Colonic mucosa (tissue), 4 donors: ENCODE measurements around the gene TRIM73. TPM values are rescaled to one million over a fixed set of nuclear protein-coding genes. Genes with fewer than 3 reads are reported as not detected.
"Not testable (repeated sequence)": the region's sequence is repeated elsewhere in the genome, so short reads cannot be mapped to it uniquely, and the experiment has no call there.

Source experiments
- DNase-seq: peaks from one replicate; pipeline ENCODE4 v3.0.0-alpha.2; 2020
- H3K27ac ChIP-seq: fragments of 200-600 bp; one replicate; pipeline ENCODE4 v1.8.0; 2021
- H3K27me3 ChIP-seq: fragments of 200-600 bp; one replicate; pipeline ENCODE4 v1.8.0; 2021
- H3K36me3 ChIP-seq: fragments of 200-600 bp; one replicate; pipeline ENCODE4 v1.8.0; 2021
- H3K4me1 ChIP-seq: fragments of 200-600 bp; one replicate; pipeline ENCODE4 v1.8.0; 2021; ENCODE audit warnings: mild to moderate bottlenecking
- H3K4me3 ChIP-seq: fragments of 200-600 bp; one replicate; pipeline ENCODE4 v1.8.0; 2021
- H3K9ac ChIP-seq, 2 donors: one replicate each; pipeline ENCODE4 v1.7.0; 2013; ENCODE audit warnings: control low read depth in 2 of 2, low read depth in 2 of 2, low read length in 2 of 2
- H3K9me3 ChIP-seq: fragments of 200-600 bp; one replicate; pipeline ENCODE4 v1.8.0; 2021
- CTCF ChIP-seq: fragments of 200-600 bp; IDR thresholded peaks from one replicate; pipeline ENCODE4 v1.8.0; 2022; ENCODE audit warnings: antibody characterized with exemption, mild to moderate bottlenecking
- intact Hi-C: fragments of 100-400 bp; cut with DNase I; formaldehyde crosslinking; loops from one replicate; pipeline ENCODE4 v1.14.1; 2022
- total RNA-seq, 2 donors: library from RNA; stranded (reverse); fragmentation: NEBNext Ultra II Directional in 1 of 2; extraction: Animal tissue kit (Norgen Biotek cat#: 25700) in 1 of 2; gene quantifications; one replicate each; pipeline ENCODE4 v1.2.1, GENCODE V29; 2021
- donor health status: healthy.
- donor health status: DM: no; HTN: no; CAD: no.
- donor health status: DM: no; HTN: no; CAD: no.

TRIM73 gene
- total RNA-seq, 2 donors from 2014 or later: 1.1 to 2.1 TPM

DNA sequence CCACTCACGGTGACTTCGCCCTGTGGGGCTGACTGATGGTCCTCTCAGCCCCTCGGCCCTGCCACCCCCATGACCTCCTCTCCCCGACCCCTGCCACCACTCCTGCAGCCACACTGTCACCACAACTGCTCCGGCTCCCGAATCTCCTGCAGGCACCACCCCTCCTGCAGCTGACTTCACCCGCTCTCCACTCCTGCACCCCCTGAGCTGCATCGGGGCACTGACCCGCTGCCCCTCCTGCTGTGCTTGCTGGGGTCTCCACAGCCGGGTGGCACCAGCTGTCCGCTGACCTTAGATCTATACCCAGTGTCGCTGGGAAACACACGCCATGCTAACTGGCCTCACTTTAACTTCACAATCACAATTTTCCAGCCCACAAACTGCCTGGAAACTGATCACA lies 24.7 kb downstream of the TRIM73 start:
- intact Hi-C loops, H3K27ac ChIP-seq, H3K27me3 ChIP-seq, H3K4me1 ChIP-seq, H3K9ac ChIP-seq, H3K36me3 ChIP-seq, H3K4me3 ChIP-seq, H3K9me3 ChIP-seq, DNase-seq: not testable (repeated sequence)

DNA sequence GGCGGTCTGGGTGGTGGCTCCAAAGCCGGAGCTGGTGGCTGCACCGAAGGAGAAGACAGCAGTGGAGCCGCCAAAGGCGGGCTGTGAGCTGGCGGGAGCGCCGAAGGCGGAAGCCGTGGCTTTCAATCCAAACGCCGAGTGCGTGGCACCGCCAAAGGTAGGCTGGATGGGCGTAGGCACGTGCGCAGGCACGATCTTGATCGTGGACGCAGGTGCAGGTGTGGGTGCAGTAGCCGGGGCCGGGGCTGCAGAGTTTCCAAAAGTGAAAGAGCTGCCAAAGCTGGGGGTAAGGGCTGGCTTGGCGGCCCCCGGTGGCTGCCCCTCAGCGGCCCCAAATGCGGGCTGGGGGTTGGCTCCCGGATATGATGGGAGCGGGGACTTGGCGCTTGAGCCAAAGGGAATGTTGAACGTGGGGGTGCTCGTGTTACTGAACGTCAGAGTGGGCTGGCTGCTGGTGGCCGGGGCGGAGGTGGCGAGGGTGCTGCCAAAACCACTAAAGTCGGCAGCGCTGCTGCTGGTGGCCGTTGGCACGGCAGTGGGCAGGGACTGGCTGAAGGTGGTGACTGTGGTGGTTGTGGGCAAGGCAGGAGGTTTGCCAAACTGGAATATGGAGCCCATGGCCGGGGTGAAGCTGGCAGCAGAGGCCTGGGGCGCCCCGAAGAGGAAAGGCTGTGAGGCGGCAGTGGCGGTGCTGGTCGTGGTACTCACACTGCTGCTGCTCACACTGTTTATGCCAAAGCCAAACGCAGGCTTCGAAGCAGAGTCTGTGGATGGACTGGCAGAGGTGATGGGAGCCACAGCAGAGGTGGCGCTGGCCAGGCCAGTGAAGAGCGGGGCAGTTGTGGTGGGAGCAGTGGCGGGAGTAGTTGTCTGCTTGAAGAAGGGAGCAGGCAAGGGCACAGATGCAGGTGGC lies 26.6 kb downstream of the TRIM73 start:
- not testable (repeated sequence) for DNase-seq

DNA sequence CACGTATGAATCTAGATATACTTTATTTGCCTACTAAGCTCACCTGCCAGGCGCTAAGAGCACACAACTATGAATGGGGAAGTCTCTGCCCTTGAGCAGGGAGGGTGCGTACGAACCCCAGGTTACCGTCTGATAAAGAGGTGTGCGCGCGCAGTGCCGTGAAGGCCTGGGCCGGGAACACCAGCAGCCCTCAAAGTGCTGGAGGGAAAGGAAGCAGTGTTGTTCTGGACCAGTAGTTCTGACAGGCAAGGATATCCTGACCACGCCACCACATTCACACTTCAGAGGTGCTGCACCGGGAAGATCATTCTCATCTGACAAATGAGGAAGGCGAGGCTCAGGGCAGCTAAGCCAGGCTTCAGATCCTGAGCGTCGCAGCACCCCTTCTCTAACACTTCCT lies 28.1 kb downstream of the TRIM73 start:
- H3K9ac ChIP-seq, H3K27me3 ChIP-seq, H3K4me1 ChIP-seq, H3K36me3 ChIP-seq, intact Hi-C loops, H3K4me3 ChIP-seq, H3K27ac ChIP-seq, H3K9me3 ChIP-seq, DNase-seq: not testable (repeated sequence)

More for the DNA sequence above, 26.6 kb downstream of the TRIM73 start:
- H3K27me3 ChIP-seq, intact Hi-C loops, H3K9ac ChIP-seq, H3K36me3 ChIP-seq, H3K4me3 ChIP-seq, H3K9me3 ChIP-seq, H3K4me1 ChIP-seq, H3K27ac ChIP-seq: not testable (repeated sequence)

GRCh38 chr7:75439000-75439399 lies 43.6 kb downstream of the TRIM73 start:
- H3K27me3 ChIP-seq, H3K27ac ChIP-seq, H3K9ac ChIP-seq, H3K4me3 ChIP-seq, DNase-seq, H3K9me3 ChIP-seq, H3K4me1 ChIP-seq, intact Hi-C loops: not testable (repeated sequence)
- H3K36me3 ChIP-seq: peaks cover 12% of the 10 kb centered on the region

DNA sequence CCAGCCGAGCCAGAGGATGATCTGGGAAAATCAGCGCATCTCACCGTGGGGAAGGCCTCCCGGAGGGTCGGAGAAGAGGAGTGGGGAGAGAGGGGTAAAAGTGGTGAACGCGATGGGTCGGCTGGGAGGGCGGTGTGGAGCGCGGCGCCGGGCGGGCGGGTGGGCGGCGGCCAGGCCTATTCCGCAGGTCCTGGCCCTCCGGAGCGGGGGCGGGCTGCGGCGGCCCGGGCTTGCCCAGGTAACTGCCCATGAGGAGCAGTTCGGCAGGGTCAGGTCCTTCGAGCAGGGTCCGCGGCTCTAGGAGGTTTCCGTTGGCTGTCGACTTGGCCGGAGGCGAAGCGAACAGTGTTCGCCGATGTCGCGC lies 46.7 kb downstream of the TRIM73 start:
- H3K36me3 ChIP-seq, H3K9ac ChIP-seq, H3K4me1 ChIP-seq, H3K27me3 ChIP-seq, intact Hi-C loops, DNase-seq, H3K27ac ChIP-seq, H3K9me3 ChIP-seq: not testable (repeated sequence)
- H3K4me3 ChIP-seq: peak overlapping the region; percentile 48

- intact Hi-C loops, H3K9me3 ChIP-seq, H3K4me1 ChIP-seq, H3K27me3 ChIP-seq, H3K36me3 ChIP-seq: not testable (repeated sequence)
- peak; percentile 23 for DNase-seq
- H3K27ac ChIP-seq: peak overlapping the region; percentile 32
- H3K4me3 ChIP-seq: peak overlapping the region; percentile 48
- H3K9ac ChIP-seq: peak overlapping the region in 1 of 2 donors; percentile 43
These were observed 47.2 kb downstream of the TRIM73 start for GRCh38 chr7:75442465-75443111.

DNA sequence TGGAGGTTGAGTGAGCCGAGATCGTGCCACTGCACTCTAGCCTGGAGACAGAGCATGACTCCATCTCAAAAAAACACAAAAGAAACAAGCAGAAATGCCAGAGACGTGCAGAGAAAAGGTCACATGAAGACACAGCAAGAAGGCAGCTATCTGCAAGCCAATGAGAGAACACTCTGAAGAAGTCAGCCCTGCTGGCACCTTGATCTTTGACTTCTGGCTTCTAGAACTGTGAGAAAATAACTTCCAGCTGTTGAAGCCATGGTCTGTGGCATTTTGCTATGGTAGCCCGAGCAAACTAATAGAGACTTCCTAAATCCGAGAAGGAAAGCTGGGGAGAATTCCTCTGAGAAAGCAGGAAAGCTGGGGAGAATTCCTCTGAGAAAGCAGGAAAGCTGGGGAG lies 54.5 kb downstream of the TRIM73 start:
- H3K4me1 ChIP-seq, intact Hi-C loops: not testable (repeated sequence)

GRCh38 chr7:75452494-75452955 lies 57.1 kb downstream of the TRIM73 start:
- intact Hi-C loops, H3K27ac ChIP-seq, H3K36me3 ChIP-seq, H3K27me3 ChIP-seq, H3K9ac ChIP-seq, H3K4me1 ChIP-seq, H3K4me3 ChIP-seq, DNase-seq, H3K9me3 ChIP-seq: not testable (repeated sequence)
- peak; percentile 47 for TF ChIP-seq CTCF

More for the DNA sequence above, 54.5 kb downstream of the TRIM73 start:
- not testable (repeated sequence) for DNase-seq, H3K36me3 ChIP-seq, H3K9ac ChIP-seq, H3K27ac ChIP-seq, H3K27me3 ChIP-seq, H3K9me3 ChIP-seq, H3K4me3 ChIP-seq

Other genes starting within 250 kb of the TRIM73 start
- 10 to 100 TPM; 28.4 to 39.2 TPM for gene POM121C, start 90.7 kb downstream of the TRIM73 start, total RNA-seq
- gene SPDYE5, start 96.7 kb downstream of the TRIM73 start, total RNA-seq: under 1 TPM in 1 of 2 donors, not detected in 1; 0.15 TPM